Effector memory CD4-positive, alpha-beta T cell (primary cell): ENCODE data around the gene KATNIP.

Source experiments
- DNase-seq, 3 donors: peaks; one replicate each; pipeline ENCODE4 v3.0.0-alpha.2; 2020
- H3K27ac ChIP-seq: 2 replicates; pipeline ENCODE4 v1.7.0; 2013; ENCODE audit warnings: mild to moderate bottlenecking, low read length, moderate library complexity; ENCODE audit not compliant: insufficient read depth, poor library complexity, severe bottlenecking
- H3K27me3 ChIP-seq: replicated peaks from 2 replicates; pipeline ENCODE4 v1.7.0; 2013; ENCODE audit warnings: mild to moderate bottlenecking, low read length; ENCODE audit not compliant: insufficient read depth, control insufficient read depth, poor library complexity, severe bottlenecking
- H3K36me3 ChIP-seq: 2 replicates; pipeline ENCODE4 v1.7.0; 2013; ENCODE audit warnings: mild to moderate bottlenecking, low read length, moderate library complexity; ENCODE audit not compliant: control insufficient read depth, insufficient read depth
- H3K4me1 ChIP-seq: 2 replicates; pipeline ENCODE4 v1.7.0; 2013; ENCODE audit warnings: low read length, mild to moderate bottlenecking; ENCODE audit not compliant: control insufficient read depth, insufficient read depth, poor library complexity, severe bottlenecking
- H3K4me3 ChIP-seq: 2 replicates; pipeline ENCODE4 v1.7.0; 2013; ENCODE audit warnings: low read length, low read depth, mild to moderate bottlenecking; ENCODE audit not compliant: insufficient read depth, poor library complexity, severe bottlenecking
- H3K9me3 ChIP-seq: 2 replicates; pipeline ENCODE4 v1.7.0; 2013; ENCODE audit warnings: mild to moderate bottlenecking, low read length, moderate library complexity; ENCODE audit not compliant: control insufficient read depth

The KATNIP gene

DNA sequence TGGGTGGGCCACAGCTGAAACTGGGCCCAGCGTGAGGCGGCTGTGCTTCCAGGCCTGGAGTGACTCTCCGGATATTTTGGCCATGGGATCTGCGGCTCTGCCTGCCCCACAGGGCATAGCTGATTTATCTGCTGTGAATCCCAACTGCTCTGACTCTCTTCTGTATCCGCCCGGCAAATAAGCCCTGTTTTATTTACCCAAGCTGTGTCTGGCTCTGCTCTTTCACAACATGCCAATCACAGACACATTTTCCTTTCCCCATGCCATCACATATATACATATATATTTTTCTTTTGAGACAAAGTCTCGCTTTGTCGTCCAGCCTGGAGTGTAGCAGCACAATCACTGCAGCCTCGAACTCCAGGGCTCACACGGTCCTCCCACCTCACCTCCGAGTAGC, 33.6 kb upstream of the KATNIP start:
- Histone ChIP-seq H3K4me3 (no peak overlapping the region), H3K27me3 (no peaks in the 10 kb centered on the region), H3K27ac (no peak overlapping the region), H3K9me3 (no peaks in the 10 kb centered on the region), H3K36me3 (peaks cover 55% of the 10 kb centered on the region), H3K4me1 (no peaks in the 10 kb centered on the region)
- DNase-seq = no peak

DNA sequence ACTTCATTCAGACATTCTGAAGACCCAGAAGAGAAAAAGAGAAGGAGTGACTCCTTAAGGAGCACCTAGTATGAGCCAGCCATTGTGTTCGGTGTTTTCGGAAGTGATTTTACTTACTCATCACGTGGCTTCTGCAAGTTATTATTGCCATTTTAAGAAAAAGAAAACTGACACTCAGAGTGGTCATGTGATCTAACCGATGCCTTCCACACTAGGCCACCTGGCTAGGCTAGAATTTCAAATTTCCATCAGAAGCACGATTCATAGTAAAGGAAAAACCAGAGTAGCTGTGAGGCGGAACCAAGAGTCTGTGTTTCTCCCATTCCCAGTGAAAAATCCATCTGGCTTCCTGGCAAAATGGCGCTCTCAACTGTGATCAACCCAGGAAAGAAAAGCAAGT, 32.3 kb upstream of the KATNIP start:
- DNase-seq = no peak
- Histone ChIP-seq H3K4me3 (no peak overlapping the region), H3K9me3 (no peaks in the 10 kb centered on the region), H3K27me3 (no peaks in the 10 kb centered on the region), H3K36me3 (peaks cover 47% of the 10 kb centered on the region), H3K4me1 (no peaks in the 10 kb centered on the region), H3K27ac (no peak overlapping the region)

DNA sequence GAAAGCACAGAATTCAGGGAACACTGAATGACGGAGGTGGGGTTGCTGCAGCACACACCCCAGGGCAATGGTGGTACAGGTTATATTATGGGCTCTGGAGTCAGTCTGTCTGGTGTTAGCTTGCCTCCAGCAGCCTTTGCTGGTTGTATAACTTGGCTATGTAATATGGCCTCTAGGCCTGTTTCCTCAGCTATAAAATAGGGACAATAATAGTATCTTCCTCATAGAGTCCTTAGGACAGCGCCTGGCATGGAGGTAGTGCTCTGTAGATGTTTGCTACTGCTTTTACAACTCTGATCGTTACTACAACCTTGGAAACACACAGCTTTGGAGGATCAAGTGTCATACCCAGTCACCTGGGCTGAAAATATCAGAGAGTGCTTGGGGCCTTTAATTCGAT, 31.7 kb upstream of the KATNIP start:
- H3K27me3 ChIP-seq = no peaks in the 10 kb centered on the region
- H3K4me1 ChIP-seq = no peaks in the 10 kb centered on the region
- no peak overlapping the region for H3K4me3 ChIP-seq
- peaks cover 43% of the 10 kb centered on the region for H3K36me3 ChIP-seq
- no peak for DNase-seq
- H3K27ac ChIP-seq = no peak overlapping the region
- no peaks in the 10 kb centered on the region for H3K9me3 ChIP-seq

DNA sequence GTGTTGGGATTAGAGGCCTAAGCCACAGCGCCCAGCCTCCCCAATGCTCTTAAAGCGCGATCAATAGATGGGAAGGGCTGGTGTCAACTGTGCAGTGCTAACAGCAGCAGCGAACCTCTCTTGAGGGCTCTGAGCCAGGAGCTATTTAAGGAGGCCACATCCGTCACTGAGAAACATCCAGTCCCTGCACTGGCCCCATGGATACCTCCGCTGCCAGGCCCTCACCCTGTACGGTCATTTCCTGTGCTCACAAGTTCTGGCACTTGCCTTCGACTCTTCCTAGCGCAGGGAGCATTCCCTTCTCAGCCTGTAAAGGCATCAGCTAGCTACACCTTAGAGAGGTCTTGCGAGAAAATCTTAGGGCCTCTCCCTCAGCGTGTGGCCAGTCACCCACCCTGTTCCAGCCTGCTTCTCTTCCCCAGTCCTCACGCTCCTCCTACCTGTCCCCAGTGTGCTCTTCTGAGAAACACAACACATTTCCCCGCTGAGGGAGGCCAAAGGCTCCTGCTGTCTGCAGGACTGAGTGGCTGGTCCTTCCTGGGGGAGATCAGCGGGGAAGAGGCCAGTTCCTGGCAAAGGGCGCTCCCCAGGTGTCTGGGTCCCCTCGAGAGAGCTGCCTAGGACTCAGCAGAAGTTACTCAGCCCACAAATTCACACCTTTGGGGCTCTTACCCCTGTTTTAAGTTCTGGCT, 28.8 kb upstream of the KATNIP start:
- no peak for DNase-seq
- Histone ChIP-seq H3K4me3 (no peak overlapping the region), H3K4me1 (no peaks in the 10 kb centered on the region), H3K27ac (no peak overlapping the region), H3K9me3 (no peaks in the 10 kb centered on the region), H3K27me3 (no peaks in the 10 kb centered on the region), H3K36me3 (peaks cover 49% of the 10 kb centered on the region)

DNA sequence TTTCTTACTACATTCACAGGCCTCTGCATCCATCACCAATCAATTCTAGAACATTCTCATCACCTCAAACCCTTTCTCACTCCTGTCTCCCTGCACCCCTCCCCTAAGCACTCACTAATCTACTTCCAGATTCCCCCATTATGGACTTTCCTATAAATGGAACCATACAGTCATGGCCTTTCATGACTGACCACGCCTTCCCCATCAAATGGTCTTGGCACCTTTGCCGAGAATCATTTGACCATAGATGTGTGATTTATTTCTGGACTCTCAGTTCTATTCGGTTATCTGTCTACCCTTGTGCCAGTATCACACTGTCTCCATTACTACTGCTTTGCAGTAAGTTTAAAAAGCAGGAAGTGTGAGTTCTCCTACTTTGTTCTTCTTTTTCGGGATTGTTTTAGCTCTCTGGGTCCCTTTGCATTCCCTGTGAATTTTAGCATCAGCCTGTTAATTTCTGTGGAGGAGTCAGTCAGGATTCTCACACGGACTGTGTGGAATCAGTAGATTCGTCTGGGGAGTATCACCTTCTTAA, 27.7 kb upstream of the KATNIP start:
- DNase-seq = no peak
- Histone ChIP-seq H3K4me1 (no peaks in the 10 kb centered on the region), H3K27me3 (no peaks in the 10 kb centered on the region), H3K36me3 (peaks cover 57% of the 10 kb centered on the region), H3K4me3 (no peak overlapping the region), H3K27ac (no peak overlapping the region), H3K9me3 (no peaks in the 10 kb centered on the region)

DNA sequence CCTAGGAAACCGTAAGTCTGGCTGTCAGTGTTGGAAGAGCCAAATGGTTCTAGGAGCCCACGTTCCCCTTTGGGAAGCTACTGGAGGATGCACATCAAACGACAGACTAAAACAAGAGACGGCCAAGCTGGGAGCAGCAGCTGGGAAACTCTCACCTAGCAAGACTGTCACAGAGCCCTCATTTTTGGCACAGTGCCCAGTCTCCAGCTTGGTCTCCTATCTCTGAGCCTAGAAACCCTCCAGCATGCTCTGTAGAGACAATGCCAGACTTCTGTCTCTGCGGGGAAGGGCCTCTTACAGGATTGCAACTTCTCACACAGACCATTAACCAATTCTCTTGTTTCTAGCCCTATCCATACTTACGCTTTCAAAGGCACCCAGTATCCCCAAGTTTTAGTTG, 23.8 kb upstream of the KATNIP start:
- no peak overlapping the region for H3K27ac ChIP-seq
- H3K36me3 ChIP-seq = peaks cover 62% of the 10 kb centered on the region
- H3K4me3 ChIP-seq = no peak overlapping the region
- no peaks in the 10 kb centered on the region for H3K9me3 ChIP-seq
- no peaks in the 10 kb centered on the region for H3K4me1 ChIP-seq
- no peak for DNase-seq
- H3K27me3 ChIP-seq = no peaks in the 10 kb centered on the region

DNA sequence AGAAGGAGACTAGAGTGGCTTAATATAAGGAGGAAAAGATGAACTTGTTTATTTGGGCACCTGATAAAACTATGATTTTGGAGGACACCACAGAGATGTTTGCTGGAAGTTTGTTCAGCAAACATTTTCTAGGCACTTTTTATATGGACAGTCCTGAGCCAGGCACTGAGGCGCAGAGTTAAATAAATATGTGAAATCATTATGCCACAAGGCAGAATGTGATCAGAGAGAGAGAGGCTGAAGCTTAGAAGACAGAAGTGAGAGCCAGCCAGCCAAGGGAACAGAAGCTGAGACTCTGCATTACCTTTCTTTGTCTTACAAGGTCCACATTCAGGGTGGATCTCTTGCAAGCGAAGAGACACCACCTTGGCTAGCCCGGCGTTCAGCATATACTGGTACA, 21.6 kb upstream of the KATNIP start:
- no peak overlapping the region for H3K4me3 ChIP-seq
- DNase-seq = no peak
- no peaks in the 10 kb centered on the region for H3K4me1 ChIP-seq
- peaks cover 82% of the 10 kb centered on the region for H3K36me3 ChIP-seq
- no peaks in the 10 kb centered on the region for H3K27me3 ChIP-seq
- H3K9me3 ChIP-seq = no peaks in the 10 kb centered on the region
- H3K27ac ChIP-seq = no peak overlapping the region

DNA sequence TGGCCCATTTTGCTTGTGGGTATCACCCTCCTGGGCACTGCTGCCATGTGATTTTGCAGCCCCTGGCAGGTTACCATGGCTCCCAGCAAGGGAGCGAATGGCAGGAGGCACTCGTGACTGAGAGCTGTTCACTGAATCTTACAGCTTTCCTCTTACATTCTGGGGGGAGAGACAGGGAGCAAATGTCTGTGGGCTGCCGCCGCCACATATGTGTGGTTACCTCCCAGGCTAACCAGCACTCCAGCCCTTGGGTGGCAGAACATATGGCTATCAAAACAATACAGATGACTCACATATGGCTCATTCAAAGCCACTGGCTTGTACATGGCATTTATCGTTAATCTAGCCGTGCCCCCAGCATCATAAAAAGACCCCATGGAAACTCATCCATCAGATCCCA, 20.0 kb upstream of the KATNIP start:
- H3K27me3 ChIP-seq = no peaks in the 10 kb centered on the region
- H3K4me1 ChIP-seq = no peaks in the 10 kb centered on the region
- H3K9me3 ChIP-seq = no peaks in the 10 kb centered on the region
- no peak overlapping the region for H3K4me3 ChIP-seq
- no peak overlapping the region for H3K27ac ChIP-seq
- peaks cover 82% of the 10 kb centered on the region for H3K36me3 ChIP-seq
- no peak for DNase-seq

DNA sequence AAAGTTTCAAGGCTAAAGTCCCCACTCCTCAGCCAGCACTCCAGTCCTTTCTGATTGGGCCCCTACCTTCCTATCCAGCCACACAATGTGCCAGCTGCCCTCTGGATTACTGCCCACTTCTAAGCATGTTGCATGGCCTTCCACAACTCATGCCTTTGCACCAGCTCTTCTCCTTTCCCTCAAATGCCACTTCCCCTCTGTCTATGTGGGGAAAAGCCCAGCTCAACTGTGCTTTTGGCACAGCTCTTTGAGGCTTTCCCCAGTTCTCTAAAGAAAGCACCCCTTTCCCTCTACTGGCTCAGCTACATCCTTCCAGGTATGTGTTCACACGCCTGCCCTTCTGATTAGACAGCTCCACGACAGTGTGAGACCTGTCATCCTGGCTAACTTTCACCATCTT, 18.8 kb upstream of the KATNIP start:
- no peak overlapping the region for H3K4me3 ChIP-seq
- H3K27ac ChIP-seq = no peak overlapping the region
- no peaks in the 10 kb centered on the region for H3K4me1 ChIP-seq
- DNase-seq = no peak
- H3K27me3 ChIP-seq = no peaks in the 10 kb centered on the region
- H3K9me3 ChIP-seq = no peaks in the 10 kb centered on the region
- H3K36me3 ChIP-seq = peaks cover 74% of the 10 kb centered on the region

DNA sequence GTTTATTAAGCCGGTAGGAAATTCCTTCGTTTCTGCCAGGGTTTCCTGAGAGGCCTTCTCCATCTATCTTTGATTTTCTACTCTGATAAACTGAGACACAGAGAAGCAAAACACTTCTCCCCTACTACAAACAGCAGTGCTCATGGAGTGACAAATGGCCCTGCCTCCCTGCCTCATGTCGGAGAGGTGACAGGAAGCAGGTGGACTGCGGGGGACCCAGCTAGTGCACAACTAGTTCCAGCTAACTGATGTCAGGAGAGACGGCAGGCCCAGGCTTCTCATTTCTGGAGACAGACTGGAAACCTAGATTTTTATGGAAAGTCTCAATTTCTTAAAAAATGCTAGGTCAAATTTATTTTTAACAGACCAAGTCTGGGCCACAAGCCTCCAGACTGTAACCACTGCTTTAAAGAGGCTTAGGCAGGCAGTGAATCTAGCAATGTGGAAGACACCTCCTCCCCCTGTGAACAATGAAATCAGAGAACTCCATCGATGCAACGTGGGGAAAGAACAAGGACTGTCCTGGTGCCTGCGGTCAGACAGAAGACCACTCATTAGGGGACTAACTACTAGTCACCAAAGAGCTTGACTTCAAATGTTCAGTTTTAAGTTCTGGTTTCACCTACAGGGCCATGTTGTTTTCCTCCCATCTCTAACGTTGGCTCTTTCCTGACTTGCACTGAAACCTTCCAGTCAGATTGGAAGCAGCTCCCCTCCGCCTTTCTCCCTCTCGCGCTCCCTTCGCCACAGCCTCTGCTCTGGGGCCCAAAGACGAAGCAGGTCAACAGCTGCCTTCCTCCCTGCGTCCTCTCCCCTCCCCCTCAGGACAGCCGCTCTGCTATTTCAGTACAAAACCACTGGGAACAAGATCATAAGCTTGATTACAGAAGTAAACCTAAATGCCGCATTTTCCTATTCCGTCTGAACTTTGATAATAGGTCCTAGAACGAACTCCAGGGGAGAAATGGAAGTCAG, 17.8 kb upstream of the KATNIP start:
- H3K4me1 ChIP-seq = no peaks in the 10 kb centered on the region
- H3K27me3 ChIP-seq = no peaks in the 10 kb centered on the region
- no peak for DNase-seq
- no peak overlapping the region for H3K27ac ChIP-seq
- peaks cover 74% of the 10 kb centered on the region for H3K36me3 ChIP-seq
- no peak overlapping the region for H3K4me3 ChIP-seq
- H3K9me3 ChIP-seq = no peaks in the 10 kb centered on the region
